Iris pigment epithelial cell (primary cell): ENCODE data around the gene DBF4.
"Not testable (repeated sequence)": the region's sequence is repeated elsewhere in the genome, so short reads cannot be mapped to it uniquely, and the experiment has no call there.

Experiments used
- DNase-seq: peaks from one replicate; pipeline ENCODE4 v3.0.0-alpha.2; 2011; ENCODE audit warnings: low read depth

Gene DBF4

GRCh38 chr7:87876040-87876868 is at the start of gene DBF4, which contains the start of gene SLC25A40:
Gene DBF4 (plus strand): TSS chr7:87876493. CDS start chr7:87876733, 240 bp downstream.
Gene SLC25A40 (minus strand): TSS chr7:87876360. CDS start chr7:87858727, 17,633 bp downstream.
- DNase-seq: peak; percentile 94

- DNase-seq: not testable (repeated sequence)
These were observed 47.9 kb upstream of the DBF4 start for GRCh38 chr7:87828383-87828782.

GRCh38 chr7:87831097-87831496 is 45.2 kb upstream of the DBF4 start:
- peak; percentile 48 for DNase-seq

GRCh38 chr7:87833130-87833529 is 43.2 kb upstream of the DBF4 start:
- no peak for DNase-seq

- DNase-seq: no peak
These were observed 38.7 kb upstream of the DBF4 start for GRCh38 chr7:87837597-87837996.

GRCh38 chr7:87850836-87851593 is 25.3 kb upstream of the DBF4 start:
- DNase-seq: peak; percentile 38

GRCh38 chr7:87852306-87852705 is 24.0 kb upstream of the DBF4 start:
- DNase-seq: peak; percentile 9

GRCh38 chr7:87853237-87853864 is 22.9 kb upstream of the DBF4 start:
- DNase-seq: peak; percentile 17

GRCh38 chr7:87858417-87859100 is 17.7 kb upstream of the DBF4 start:
- DNase-seq: peak; percentile 34

GRCh38 chr7:87866089-87866488 is 10.2 kb upstream of the DBF4 start:
- DNase-seq: no peak

- not testable (repeated sequence) for DNase-seq
These were observed 9.8 kb upstream of the DBF4 start for GRCh38 chr7:87866533-87866932.

GRCh38 chr7:87870471-87870870 is 5.8 kb upstream of the DBF4 start:
- DNase-seq: no peak

- no peak for DNase-seq
These were observed 3.9 kb upstream of the DBF4 start for GRCh38 chr7:87872346-87872745.

GRCh38 chr7:87873328-87873727 is 3.0 kb upstream of the DBF4 start:
- not testable (repeated sequence) for DNase-seq

- DNase-seq: no peak
These were observed 2.2 kb upstream of the DBF4 start for GRCh38 chr7:87874066-87874465.

GRCh38 chr7:87875151-87876039 is 898 bp upstream of the DBF4 start:
- DNase-seq: no peak

- peak; percentile 74 for DNase-seq
These were observed 559 bp downstream of the DBF4 start for GRCh38 chr7:87876869-87877234.

- DNase-seq: peak; percentile 17
These were observed 1.2 kb downstream of the DBF4 start for GRCh38 chr7:87877366-87878040.

GRCh38 chr7:87878208-87878735 is 2.0 kb downstream of the DBF4 start:
- peak; percentile 38 for DNase-seq
